SK-N-SH treated with all-trans-retinoic acid at 6 μM for 48 hours (cell line): ENCODE measurements around the gene PKIG.

Experiments
- CREB5 ChIP-seq: fragments of 250-450 bp; sonication (Bioruptor Pico); IDR thresholded peaks from 2 replicates; pipeline ENCODE4 v1.5.1; 2020; ENCODE audit warnings: low read depth, mild to moderate bottlenecking, moderate library complexity
- RARB ChIP-seq: fragments of 250-450 bp; sonication (Bioruptor Pico); IDR thresholded peaks from 2 replicates; pipeline ENCODE4 v1.8.0; 2021; ENCODE audit warnings: mild to moderate bottlenecking, moderate library complexity
- TF ChIP-seq, protein P1 (sequence below): fragments of 250-450 bp; sonication (Bioruptor Pico); IDR thresholded peaks from 2 replicates; pipeline ENCODE4 v1.5.0; 2020; ENCODE audit warnings: mild to moderate bottlenecking, moderate library complexity

- TF ChIP-seq, protein P1, sequence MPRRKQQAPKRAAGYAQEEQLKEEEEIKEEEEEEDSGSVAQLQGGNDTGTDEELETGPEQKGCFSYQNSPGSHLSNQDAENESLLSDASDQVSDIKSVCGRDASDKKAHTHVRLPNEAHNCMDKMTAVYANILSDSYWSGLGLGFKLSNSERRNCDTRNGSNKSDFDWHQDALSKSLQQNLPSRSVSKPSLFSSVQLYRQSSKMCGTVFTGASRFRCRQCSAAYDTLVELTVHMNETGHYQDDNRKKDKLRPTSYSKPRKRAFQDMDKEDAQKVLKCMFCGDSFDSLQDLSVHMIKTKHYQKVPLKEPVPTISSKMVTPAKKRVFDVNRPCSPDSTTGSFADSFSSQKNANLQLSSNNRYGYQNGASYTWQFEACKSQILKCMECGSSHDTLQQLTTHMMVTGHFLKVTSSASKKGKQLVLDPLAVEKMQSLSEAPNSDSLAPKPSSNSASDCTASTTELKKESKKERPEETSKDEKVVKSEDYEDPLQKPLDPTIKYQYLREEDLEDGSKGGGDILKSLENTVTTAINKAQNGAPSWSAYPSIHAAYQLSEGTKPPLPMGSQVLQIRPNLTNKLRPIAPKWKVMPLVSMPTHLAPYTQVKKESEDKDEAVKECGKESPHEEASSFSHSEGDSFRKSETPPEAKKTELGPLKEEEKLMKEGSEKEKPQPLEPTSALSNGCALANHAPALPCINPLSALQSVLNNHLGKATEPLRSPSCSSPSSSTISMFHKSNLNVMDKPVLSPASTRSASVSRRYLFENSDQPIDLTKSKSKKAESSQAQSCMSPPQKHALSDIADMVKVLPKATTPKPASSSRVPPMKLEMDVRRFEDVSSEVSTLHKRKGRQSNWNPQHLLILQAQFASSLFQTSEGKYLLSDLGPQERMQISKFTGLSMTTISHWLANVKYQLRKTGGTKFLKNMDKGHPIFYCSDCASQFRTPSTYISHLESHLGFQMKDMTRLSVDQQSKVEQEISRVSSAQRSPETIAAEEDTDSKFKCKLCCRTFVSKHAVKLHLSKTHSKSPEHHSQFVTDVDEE (CRISPR knock-in tag): no peak
- TF ChIP-seq RARB (no peak), CREB5 (CRISPR knock-in tag) (no peak)
These were observed 2.9 kb downstream of the PKIG start for GRCh38 chr20:44585057-44585963.
